Measurements from ENCODE around the gene AOAH. TPM values are rescaled to one million over a fixed set of nuclear protein-coding genes. Genes with fewer than 3 reads are reported as not detected.
"Not testable (repeated sequence)": the region's sequence is repeated elsewhere in the genome, so short reads cannot be mapped to it uniquely, and the experiment has no call there.

AOAH gene
- polyA plus RNA-seq, 4 donors, result 2.3 to 3.4 (median 2.8) TPM

DNA sequence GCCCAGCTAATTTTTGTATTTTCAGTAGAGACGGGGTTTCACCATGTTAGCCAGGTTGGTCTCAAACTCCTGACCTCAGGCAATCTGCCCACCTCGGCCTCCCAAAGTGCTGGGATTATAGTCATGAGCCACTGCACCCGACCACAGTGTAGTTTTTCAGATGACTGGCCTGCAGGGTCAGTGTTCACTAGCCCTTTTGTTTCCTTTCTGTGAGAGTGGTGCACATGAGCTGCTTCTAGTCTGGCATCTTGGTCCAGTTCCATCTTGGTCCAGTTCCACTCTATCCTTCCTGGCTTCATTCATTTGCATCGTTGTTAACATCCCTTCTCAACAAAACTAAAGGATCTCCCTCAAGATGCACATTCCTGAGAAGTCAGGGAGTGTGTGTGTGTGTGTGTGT, 240.4 kb downstream of the AOAH start:
- DNase-seq (ENCODE audit: low read depth in 4 of 4, low spot score in 2 of 4), result not testable (repeated sequence)

- DNase-seq (ENCODE audit: low read depth in 4 of 4, low spot score in 2 of 4), result no peak
These were observed 245.5 kb downstream of the AOAH start for GRCh38 chr7:36478745-36479144.

GRCh38 chr7:36475381-36475780, 248.9 kb downstream of the AOAH start:
- DNase-seq (ENCODE audit: low read depth in 4 of 4, low spot score in 2 of 4), result no peak

GRCh38 chr7:36475011-36475342, 249.3 kb downstream of the AOAH start:
- no peak for DNase-seq (ENCODE audit: low read depth in 4 of 4, low spot score in 2 of 4)

GRCh38 chr7:36474283-36475010, 249.8 kb downstream of the AOAH start:
- DNase-seq (ENCODE audit: low read depth in 4 of 4, low spot score in 2 of 4), result no peak

GRCh38 chr7:36473454-36474282, 250.6 kb downstream of the AOAH start:
- no peak for DNase-seq (ENCODE audit: low read depth in 4 of 4, low spot score in 2 of 4)

- no peak for DNase-seq (ENCODE audit: low read depth in 4 of 4, low spot score in 2 of 4)
These were observed 252.1 kb downstream of the AOAH start for GRCh38 chr7:36472141-36472729.

- no peak for DNase-seq (ENCODE audit: low read depth in 4 of 4, low spot score in 2 of 4)
These were observed 255.1 kb downstream of the AOAH start for GRCh38 chr7:36469236-36469635.

DNA sequence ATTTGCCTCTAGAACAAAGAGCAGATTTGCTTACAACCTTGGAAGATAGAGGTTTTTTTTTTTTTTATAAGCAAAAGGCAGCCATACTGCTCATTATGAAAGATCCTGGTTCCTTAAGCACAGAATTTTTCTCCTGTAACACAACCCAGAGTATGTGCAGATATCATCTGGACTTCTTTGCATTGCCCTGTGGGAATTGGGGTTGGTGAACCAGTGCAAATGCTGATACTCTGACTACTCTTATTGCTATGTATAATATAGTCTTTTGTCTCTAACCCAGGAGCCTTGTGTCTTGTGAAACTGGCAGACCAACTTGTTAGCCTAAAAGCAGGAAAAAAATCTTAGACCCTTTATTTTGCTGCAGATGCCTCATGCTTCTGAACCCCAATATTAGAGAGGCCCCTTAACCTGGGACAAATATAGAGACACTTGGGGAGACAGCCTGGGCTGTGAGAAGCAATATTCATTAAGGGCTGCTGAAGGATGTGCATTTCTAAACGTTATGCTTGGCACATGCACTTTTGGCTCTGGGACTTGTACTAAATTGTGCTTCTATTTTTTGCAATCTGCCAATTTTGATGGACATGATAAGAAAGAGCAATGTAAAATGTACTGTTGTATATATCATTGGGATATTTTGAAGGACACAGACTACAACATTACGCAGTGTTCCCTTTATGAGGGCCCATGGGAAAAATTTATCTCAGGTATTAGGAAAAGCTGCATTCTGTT, 255.8 kb downstream of the AOAH start:
- no peak for DNase-seq (ENCODE audit: low read depth in 4 of 4, low spot score in 2 of 4)

DNA sequence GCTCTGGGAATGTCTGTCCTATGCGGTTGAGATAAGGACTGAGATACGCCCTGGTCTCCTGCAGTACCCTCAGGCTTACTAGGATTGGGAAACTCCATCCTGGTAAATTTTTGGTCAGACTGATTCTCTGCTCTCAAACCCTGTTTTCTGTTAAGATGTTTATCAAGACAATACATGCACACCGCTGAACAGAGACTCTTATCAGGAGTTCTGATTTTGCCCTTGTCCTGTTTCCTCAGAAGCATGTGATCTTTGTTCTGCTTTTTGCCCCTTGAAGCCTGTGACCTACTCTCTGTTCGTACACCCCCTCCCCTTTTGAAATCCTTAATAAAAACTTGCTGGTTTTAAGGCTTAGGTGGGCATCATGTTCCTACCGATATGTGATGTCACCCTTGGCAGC, 258.3 kb downstream of the AOAH start:
- not testable (repeated sequence) for DNase-seq (ENCODE audit: low read depth in 4 of 4, low spot score in 2 of 4)

DNA sequence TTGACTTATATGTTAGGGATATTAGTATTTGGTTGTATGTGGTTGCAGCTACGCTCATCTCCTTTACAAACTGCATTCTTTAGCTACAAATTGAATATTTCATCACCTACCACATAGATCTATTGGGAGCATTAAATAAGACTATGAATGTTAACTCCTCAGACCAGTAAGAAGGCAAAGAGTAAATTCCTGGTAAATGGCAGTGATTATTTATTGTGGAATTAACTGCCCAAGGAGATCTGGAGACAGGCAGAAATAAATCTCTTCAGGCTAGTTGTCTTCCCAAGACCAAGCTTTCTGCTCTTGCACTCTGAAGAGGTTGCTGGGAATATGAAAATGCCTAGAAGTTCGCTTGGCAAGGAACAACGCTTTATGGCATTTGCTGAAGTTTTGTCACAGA, 260.0 kb downstream of the AOAH start:
- no peak for DNase-seq (ENCODE audit: low read depth in 4 of 4, low spot score in 2 of 4)

All from left renal cortex interstitium (tissue), 4 donors.